Esophagus squamous epithelium (tissue), 5 donors: Measurements from ENCODE around the gene GRID2. TPM values are rescaled to one million over a fixed set of nuclear protein-coding genes. Genes with fewer than 3 reads are reported as not detected.
A peak's percentile ranks its signal among the peaks of the same experiment; 100 is the strongest.

Experiments
- DNase-seq: peaks from one replicate; lab custom pipeline; 2025; lab: John Stamatoyannopoulos, UW
- H3K27ac ChIP-seq, 4 donors: fragments of 200-600 bp; sonication (generic); one replicate each; pipeline ENCODE4 v1.5.1; 2016 to 2019; ENCODE audit warnings: mild to moderate bottlenecking in 1 of 4
- H3K27me3 ChIP-seq, 4 donors: fragments of 200-600 bp; sonication (generic); 1 replicate in 3 of 4; 2 replicates in 1 of 4; pipeline versions ENCODE4 v1.5.1 to v1.6.0; 2017 to 2021; ENCODE audit warnings: antibody characterized with exemption in 1 of 4
- H3K36me3 ChIP-seq, 3 donors: fragments of 200-600 bp; sonication (generic); one replicate each; pipeline ENCODE4 v1.5.1; 2016 to 2019
- H3K4me1 ChIP-seq, 3 donors: fragments of 200-600 bp; sonication (generic); one replicate each; pipeline ENCODE4 v1.5.1; 2017 to 2019
- H3K4me3 ChIP-seq, 4 donors: fragments of 200-600 bp; sonication (generic); 1 replicate in 3 of 4; 2 replicates in 1 of 4; pipeline ENCODE4 v1.5.1; 2016 to 2019; ENCODE audit warnings: mild to moderate bottlenecking in 2 of 4, moderate library complexity in 1 of 4
- H3K9me3 ChIP-seq, 3 donors: fragments of 200-600 bp; sonication (generic); one replicate each; pipeline ENCODE4 v1.5.1; 2016 to 2019
- CTCF ChIP-seq, 6 experiments: fragments of 450-650 bp in 4 of 6; fragments of 200-600 bp in 2 of 6; sonication (generic) in 2 of 6; IDR thresholded peaks; one replicate each; pipeline ENCODE4 v1.5.1; 2016 to 2019; ENCODE audit warnings: antibody characterized with exemption in 6 of 6, mild to moderate bottlenecking in 4 of 6, moderate library complexity in 4 of 6
- POLR2A ChIP-seq, 4 donors: fragments of 450-650 bp; IDR thresholded peaks; one replicate each; pipeline ENCODE4 v1.6.1; 2017; ENCODE audit warnings: antibody characterized with exemption in 4 of 4, mild to moderate bottlenecking in 4 of 4, moderate library complexity in 3 of 4
- WGBS, 2 donors: methylation state at CpG; one replicate each; pipeline ENCODE4 v1.1.5; 2018; 5-methylcytosine and 5-hydroxymethylcytosine counted together
- intact Hi-C: fragments of 100-400 bp; cut with DNase I; formaldehyde crosslinking; loops from one replicate; pipeline ENCODE4 v1.15.0; 2022
- total RNA-seq, 4 donors: library from RNA; depleted of rRNA; stranded (reverse); fragments of >200 nt; gene quantifications; one replicate each; pipeline ENCODE4 v1.1.0, GENCODE V29; 2016
- donor health status: DM: yes; HTN: yes; CAD: no.

Gene GRID2
- total RNA-seq, 4 donors from 2014 or later: not detected

- intact Hi-C loops: no loop called here
- H3K4me3 ChIP-seq: peak overlapping the region in 3 of 4 donors; percentile 40 to 61 (median 46)
- TF ChIP-seq CTCF (IDR thresholded peaks at IDR 0.05) (no peak), POLR2A (IDR thresholded peaks at IDR 0.05) (no peak)
- WGBS, 2 donors: 6 to 13% methylated on average over 18 of the region's 18 CpGs
- H3K36me3 ChIP-seq: no peaks in the 10 kb centered on the region
- DNase-seq: no peak
- H3K9me3 ChIP-seq: no peaks in the 10 kb centered on the region
- H3K27ac ChIP-seq: no peak overlapping the region
- peaks cover 0 to 81% (median 5%) of the 10 kb centered on the region in 4 donors for H3K27me3 ChIP-seq
- H3K4me1 ChIP-seq: peaks cover 11 to 29% (median 23%) of the 10 kb centered on the region in 3 donors
Observed at GRCh38 chr4:92304606-92305005, 840 bp downstream of the GRID2 start.

- 5 to 13% methylated on average over 17 to 24 of the region's 68 CpGs for WGBS, 2 donors
- no peak for DNase-seq
Observed at GRCh38 chr4:92305148-92305877, 1.5 kb downstream of the GRID2 start.

DNA sequence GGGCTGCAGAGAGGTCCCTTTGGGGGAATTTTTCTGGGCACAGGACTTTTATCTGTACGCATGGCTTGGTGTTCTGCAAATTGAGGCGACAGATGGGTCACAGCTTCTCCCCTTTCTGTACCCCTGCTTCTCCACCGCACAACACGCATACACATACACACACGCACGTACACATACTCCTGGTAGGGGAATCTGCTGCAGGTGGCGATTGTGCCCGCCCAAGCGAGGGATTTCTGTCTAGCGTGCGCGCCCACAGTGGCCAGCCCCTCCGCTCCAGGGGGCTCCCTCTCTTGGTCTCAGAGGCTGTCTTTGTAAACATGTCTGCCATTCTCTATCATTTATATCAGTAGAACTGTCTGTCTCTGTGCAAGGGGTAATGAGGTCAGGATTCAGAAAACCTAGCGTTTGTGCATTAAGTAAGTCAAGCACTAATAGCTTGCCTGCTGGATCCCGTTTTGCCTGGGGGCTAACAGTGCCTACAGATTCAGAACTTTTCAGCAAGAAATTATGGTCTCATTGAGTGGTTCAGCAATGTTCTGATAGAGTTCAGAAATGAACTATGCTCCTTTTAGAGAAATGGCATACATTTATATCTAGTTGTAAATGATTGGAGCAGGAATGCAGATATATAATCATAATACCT is 2.2 kb downstream of the GRID2 start:
- DNase-seq: no peak
- Histone ChIP-seq H3K4me3 (peak overlapping the region; percentile 11 to 61 (median 43)), H3K9me3 (no peaks in the 10 kb centered on the region), H3K4me1 (peaks cover 11 to 29% (median 23%) of the 10 kb centered on the region in 3 donors), H3K36me3 (no peaks in the 10 kb centered on the region), H3K27ac (no peak overlapping the region), H3K27me3 (peaks cover 0 to 70% (median 5%) of the 10 kb centered on the region in 4 donors)
- intact Hi-C loops: no loop called here
- WGBS, 2 donors: 11 to 15% methylated on average over 7 to 14 of the region's 15 CpGs
- no peak for TF ChIP-seq POLR2A (IDR thresholded peaks at IDR 0.05)
- no peak for TF ChIP-seq CTCF (IDR thresholded peaks at IDR 0.05)

More at GRCh38 chr4:92305148-92305877, 1.5 kb downstream of the GRID2 start:
- intact Hi-C loops: no loop called here
- no peak overlapping the region for H3K27ac ChIP-seq
- peaks cover 0 to 74% (median 5%) of the 10 kb centered on the region in 4 donors for H3K27me3 ChIP-seq
- H3K4me1 ChIP-seq: peaks cover 11 to 29% (median 23%) of the 10 kb centered on the region in 3 donors
- peak overlapping the region; percentile 11 to 61 (median 43) for H3K4me3 ChIP-seq
- no peaks in the 10 kb centered on the region for H3K9me3 ChIP-seq
- TF ChIP-seq POLR2A (IDR thresholded peaks at IDR 0.05): no peak
- no peak for TF ChIP-seq CTCF (IDR thresholded peaks at IDR 0.05)
- no peaks in the 10 kb centered on the region for H3K36me3 ChIP-seq

DNA sequence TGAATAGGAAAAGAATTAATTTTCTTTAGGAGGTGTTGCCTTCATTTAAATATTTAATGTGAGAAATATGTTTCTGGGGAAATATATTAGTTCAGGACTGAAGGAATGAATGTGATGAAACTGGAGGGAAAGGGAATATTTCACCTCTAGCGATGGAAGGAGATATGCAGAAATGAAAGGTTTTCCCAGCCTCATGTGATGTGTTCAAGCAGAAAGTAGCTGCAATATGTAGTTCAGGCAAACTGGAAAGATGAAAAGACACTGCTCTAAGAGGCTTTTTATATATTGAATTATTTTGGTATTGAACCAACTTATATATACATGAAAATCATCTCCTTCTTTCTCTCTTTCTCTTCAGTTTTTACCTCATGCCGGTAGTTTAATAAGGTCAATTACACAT is 3.4 kb downstream of the GRID2 start:
- no peak for DNase-seq
- no peak for TF ChIP-seq POLR2A (IDR thresholded peaks at IDR 0.05)
- no peak for TF ChIP-seq CTCF (IDR thresholded peaks at IDR 0.05)
- WGBS, 2 donors: 85 to 90% methylated on average over 2 of the region's 2 CpGs
- H3K27me3 ChIP-seq: peaks cover 0 to 58% (median 5%) of the 10 kb centered on the region in 4 donors
- H3K4me3 ChIP-seq: no peak overlapping the region
- H3K4me1 ChIP-seq: peaks cover 11 to 29% (median 23%) of the 10 kb centered on the region in 3 donors
- H3K9me3 ChIP-seq: no peaks in the 10 kb centered on the region
- no peak overlapping the region for H3K27ac ChIP-seq
- intact Hi-C loops: no loop called here
- H3K36me3 ChIP-seq: no peaks in the 10 kb centered on the region

DNA sequence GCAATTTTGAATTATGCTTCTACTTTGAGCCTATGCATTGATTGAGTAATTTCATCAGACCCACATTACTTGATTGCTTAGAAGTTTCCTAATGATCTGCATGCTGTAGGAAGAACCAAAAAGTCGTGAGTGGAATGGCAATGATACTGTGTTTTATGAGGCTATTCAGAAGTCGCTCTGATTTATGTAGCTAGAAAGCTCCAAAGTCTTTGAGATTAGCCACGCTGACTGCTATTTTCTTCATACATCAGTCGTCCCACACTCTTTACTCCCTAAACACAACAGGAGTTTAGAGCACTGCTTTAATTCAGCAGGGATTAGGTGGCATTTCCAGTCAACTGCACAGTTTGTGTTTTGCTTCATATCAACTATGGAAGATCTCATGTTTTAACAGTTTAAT is 4.1 kb downstream of the GRID2 start:
- Histone ChIP-seq H3K4me1 (peaks cover 11 to 29% (median 23%) of the 10 kb centered on the region in 3 donors), H3K27ac (no peak overlapping the region), H3K36me3 (no peaks in the 10 kb centered on the region), H3K9me3 (no peaks in the 10 kb centered on the region), H3K4me3 (no peak overlapping the region), H3K27me3 (peaks cover 0 to 51% (median 4%) of the 10 kb centered on the region in 4 donors)
- no peak for TF ChIP-seq POLR2A (IDR thresholded peaks at IDR 0.05)
- no peak for TF ChIP-seq CTCF (IDR thresholded peaks at IDR 0.05)
- 63 to 76% methylated on average over 4 of the region's 4 CpGs for WGBS, 2 donors
- intact Hi-C loops: no loop called here
- no peak for DNase-seq
